Choroid plexus epithelial cell (primary cell): ENCODE results near the gene MACROH2A1.

Experiments
- DNase-seq: peaks from one replicate; pipeline ENCODE4 v3.0.0-alpha.2; 2010; ENCODE audit warnings: low read depth
- H3K4me3 ChIP-seq: 2 replicates; pipeline ENCODE4 v1.5.1; 2011; ENCODE audit warnings: low read depth, mild to moderate bottlenecking, control low read depth, low read length, moderate library complexity
- CTCF ChIP-seq: conservative IDR thresholded peaks from 2 replicates; pipeline ENCODE4 v1.5.1; 2011; ENCODE audit warnings: low read depth, mild to moderate bottlenecking, control low read depth, inconsistent platforms, low read length, moderate library complexity

Gene MACROH2A1

GRCh38 chr5:135342551-135342875 is 56.5 kb downstream of the MACROH2A1 start:
- DNase-seq: no peak
- no peak overlapping the region for H3K4me3 ChIP-seq
- TF ChIP-seq CTCF: no peak

DNA sequence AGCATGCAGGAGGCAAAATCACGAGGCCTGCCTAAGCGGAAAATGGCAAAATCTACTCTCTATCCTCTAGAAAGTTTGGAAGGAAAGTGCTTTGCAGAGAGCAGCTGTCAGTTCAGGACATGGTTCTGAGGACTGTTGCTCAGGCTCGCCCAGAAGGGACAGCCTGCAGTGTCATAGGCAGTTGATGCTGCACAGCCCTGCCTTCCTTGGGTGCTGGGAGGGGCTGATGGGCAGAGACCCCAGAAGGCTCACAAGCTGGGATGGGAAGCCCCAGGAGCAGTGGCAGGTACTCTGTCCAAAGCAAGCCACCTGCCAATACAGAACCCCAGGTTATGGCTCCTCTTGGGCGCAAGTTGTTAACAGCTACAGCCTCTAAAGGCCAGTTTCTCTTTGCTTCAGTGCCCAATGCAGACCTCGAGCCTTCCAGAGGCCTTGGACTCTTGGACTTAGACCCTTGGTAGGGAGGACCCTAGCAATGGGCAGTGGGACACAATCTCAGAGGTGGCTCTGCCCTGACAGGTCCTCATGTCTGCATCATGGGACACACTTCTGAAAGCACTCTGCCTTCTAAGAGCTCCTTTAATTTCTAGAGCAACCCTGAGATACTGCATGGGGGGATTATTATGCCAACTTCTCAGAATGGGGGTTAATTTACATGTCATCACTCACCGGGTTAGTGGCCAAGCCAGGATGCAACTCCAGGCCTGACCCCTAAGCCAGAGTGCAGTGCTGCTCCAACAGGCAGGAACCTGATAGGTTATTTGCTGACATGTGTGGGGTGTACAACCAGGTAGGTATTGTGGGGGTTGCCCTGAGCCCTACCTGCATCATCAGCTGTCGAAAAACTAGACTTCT is 57.1 kb downstream of the MACROH2A1 start:
- DNase-seq: no peak
- no peak for TF ChIP-seq CTCF
- no peak overlapping the region for H3K4me3 ChIP-seq

DNA sequence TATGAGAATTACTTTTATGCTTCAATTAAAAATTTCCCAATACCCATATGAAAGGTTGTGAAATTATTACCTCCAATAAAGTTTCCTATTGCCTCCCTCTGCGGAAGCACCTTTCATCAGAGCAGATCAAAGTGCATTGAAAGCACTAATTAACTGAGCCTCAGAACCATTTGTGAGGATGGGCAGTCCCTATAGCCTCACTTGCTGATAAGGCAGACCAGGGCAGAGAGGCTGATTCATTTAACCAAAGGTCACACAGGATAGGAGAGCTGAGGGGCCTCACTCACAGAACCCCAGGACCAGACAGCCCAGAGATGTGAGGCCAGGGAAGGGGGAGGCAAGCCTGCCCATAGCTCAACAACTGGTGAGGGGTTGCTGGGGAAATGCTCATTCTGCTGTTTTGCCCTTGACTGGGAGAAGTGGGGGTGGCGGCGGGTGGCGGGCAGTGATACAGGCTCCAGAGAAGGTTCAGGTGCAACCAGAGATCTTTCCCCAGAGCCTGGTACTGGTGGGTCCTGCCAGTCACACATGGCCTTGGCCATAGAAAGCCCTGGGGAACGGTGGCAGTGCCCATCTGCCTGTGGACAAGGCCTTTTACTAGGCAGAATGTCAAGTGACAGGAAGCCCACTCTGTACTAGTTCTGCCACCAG is 57.9 kb downstream of the MACROH2A1 start:
- TF ChIP-seq CTCF: no peak

GRCh38 chr5:135340568-135340967 is 58.5 kb downstream of the MACROH2A1 start:
- TF ChIP-seq CTCF: no peak
- H3K4me3 ChIP-seq: no peak overlapping the region
- DNase-seq: no peak

More for the DNA sequence above, 57.9 kb downstream of the MACROH2A1 start:
- H3K4me3 ChIP-seq: no peak overlapping the region
- no peak for DNase-seq

- H3K4me3 ChIP-seq: no peak overlapping the region
- TF ChIP-seq CTCF: no peak
- DNase-seq: no peak
Measured at GRCh38 chr5:135339623-135340022, 59.4 kb downstream of the MACROH2A1 start.

DNA sequence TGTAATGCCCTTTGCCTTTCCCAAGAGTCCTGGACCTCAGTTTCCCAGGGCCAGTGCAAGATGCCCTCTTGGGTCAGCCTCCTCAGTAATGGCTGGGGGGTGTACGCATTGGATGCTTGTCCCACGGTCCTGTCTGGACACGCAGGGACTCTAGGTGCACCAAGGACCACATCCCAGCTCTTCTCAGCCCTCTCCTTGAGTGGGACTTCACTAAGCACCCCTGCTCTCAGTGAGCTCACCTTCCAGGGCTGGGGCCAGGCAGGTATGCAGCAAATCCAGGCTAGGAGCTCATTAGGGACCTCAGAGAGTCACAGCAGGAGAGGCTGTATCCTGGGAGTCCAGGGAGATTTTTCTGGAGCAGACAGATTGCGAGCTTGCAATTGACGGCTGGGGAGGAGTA is 59.8 kb downstream of the MACROH2A1 start:
- DNase-seq: no peak
- TF ChIP-seq CTCF: no peak
- no peak overlapping the region for H3K4me3 ChIP-seq

DNA sequence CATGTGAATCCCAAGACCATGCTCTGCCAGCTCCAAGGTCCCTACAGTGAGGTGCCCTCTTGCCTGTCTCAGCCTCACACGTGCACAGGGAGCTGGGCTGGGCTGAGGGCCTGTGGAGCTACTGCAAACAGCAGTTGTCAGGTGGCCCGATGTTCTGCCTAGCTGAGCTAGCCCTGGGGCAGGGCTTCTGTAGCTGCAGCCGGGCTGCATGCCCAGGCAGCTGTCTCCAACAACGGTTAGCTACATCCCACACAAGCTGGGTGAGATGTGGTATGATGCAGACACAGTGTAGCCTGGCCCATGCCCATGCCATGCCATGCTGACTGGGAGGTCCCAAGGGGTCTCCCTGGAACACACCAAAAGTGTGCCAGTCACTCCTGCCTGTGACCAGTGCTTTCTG is 62.0 kb downstream of the MACROH2A1 start:
- no peak for TF ChIP-seq CTCF
- no peak overlapping the region for H3K4me3 ChIP-seq
- no peak for DNase-seq
